WTC11 (cell line): ENCODE measurements around the gene SLC25A38.

Experiments
- JAZF1 ChIP-seq: fragments of 250-450 bp; sonication (Bioruptor Pico); IDR thresholded peaks from 2 replicates; pipeline ENCODE4 v1.9.0; 2021; ENCODE audit warnings: moderate library complexity, mild to moderate bottlenecking, inconsistent platforms
- KAT7 ChIP-seq: sonication (generic); formaldehyde crosslinking; IDR thresholded peaks from 2 replicates; pipeline ENCODE4 v1.8.1; 2023; ENCODE audit warnings: missing genetic modification reagents, mild to moderate bottlenecking, borderline replicate concordance
- NFYB ChIP-seq: sonication (generic); formaldehyde crosslinking; conservative IDR thresholded peaks from 2 replicates; pipeline ENCODE4 v1.8.0; 2022; ENCODE audit warnings: low read depth, missing genetic modification reagents
- NR2C2 ChIP-seq: sonication (generic); formaldehyde crosslinking; IDR thresholded peaks from 2 replicates; pipeline ENCODE4 v1.8.0; 2022; ENCODE audit warnings: mild to moderate bottlenecking, missing genetic modification reagents
- RORB ChIP-seq: fragments of 250-450 bp; sonication (Bioruptor Pico); IDR thresholded peaks from 2 replicates; pipeline ENCODE4 v1.9.0; 2021; ENCODE audit warnings: mild to moderate bottlenecking
- TF ChIP-seq, protein P1 (sequence below): sonication (generic); formaldehyde crosslinking; IDR thresholded peaks from 2 replicates; pipeline ENCODE4 v1.8.1; 2022; ENCODE audit warnings: missing genetic modification reagents, borderline replicate concordance

DNA sequence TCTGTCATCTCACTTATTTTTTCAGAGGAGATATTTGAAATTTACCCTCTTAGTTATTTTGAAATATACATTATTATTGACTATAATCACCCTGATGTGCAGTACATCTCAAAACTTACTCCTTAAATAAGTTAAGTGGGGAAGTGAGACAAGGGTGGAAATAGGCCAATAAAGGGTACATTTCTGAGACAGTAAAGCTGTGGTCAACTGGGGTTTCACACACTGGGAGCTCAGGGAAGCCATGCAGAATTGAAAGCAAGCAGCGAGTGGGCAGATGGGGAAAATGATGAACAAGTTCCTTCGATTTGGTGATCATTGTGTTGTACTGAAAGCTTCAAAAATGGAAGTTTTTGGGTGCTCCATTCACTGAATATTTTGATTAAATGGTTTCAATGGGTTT, 62.8 kb downstream of the SLC25A38 start:
- TF ChIP-seq KAT7 (CRISPR knock-in tag), result no peak
- TF ChIP-seq NR2C2 (CRISPR knock-in tag), result no peak
- TF ChIP-seq, protein P1, sequence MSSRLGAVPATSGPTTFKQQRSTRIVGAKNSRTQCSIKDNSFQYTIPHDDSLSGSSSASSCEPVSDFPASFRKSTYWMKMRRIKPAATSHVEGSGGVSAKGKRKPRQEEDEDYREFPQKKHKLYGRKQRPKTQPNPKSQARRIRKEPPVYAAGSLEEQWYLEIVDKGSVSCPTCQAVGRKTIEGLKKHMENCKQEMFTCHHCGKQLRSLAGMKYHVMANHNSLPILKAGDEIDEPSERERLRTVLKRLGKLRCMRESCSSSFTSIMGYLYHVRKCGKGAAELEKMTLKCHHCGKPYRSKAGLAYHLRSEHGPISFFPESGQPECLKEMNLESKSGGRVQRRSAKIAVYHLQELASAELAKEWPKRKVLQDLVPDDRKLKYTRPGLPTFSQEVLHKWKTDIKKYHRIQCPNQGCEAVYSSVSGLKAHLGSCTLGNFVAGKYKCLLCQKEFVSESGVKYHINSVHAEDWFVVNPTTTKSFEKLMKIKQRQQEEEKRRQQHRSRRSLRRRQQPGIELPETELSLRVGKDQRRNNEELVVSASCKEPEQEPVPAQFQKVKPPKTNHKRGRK (CRISPR knock-in tag), result no peak
- TF ChIP-seq JAZF1 (CRISPR knock-in tag), result no peak
- no peak for TF ChIP-seq NFYB (CRISPR knock-in tag)
- no peak for TF ChIP-seq RORB (CRISPR knock-in tag)
